Hepatocyte (in vitro differentiated cells): ENCODE results near the gene PLEKHG7. TPM values are rescaled to one million over a fixed set of nuclear protein-coding genes. Genes with fewer than 3 reads are reported as not detected.
A peak's percentile ranks its signal among the peaks of the same experiment; 100 is the strongest.
"Not testable (repeated sequence)": the region's sequence is repeated elsewhere in the genome, so short reads cannot be mapped to it uniquely, and the experiment has no call there.

Source experiments
- DNase-seq: peaks from one replicate; pipeline ENCODE4 v3.0.0-alpha.2; 2016; ENCODE audit warnings: low spot score
- H2AFZ ChIP-seq: fragments of 200-600 bp; sonication (generic); 2 replicates; pipeline ENCODE4 v1.6.0; 2016; ENCODE audit warnings: antibody characterized with exemption, mild to moderate bottlenecking
- H3K27ac ChIP-seq: fragments of 200-600 bp; sonication (generic); 2 replicates; pipeline ENCODE4 v1.5.1; 2016; ENCODE audit warnings: mild to moderate bottlenecking
- H3K27me3 ChIP-seq: fragments of 200-600 bp; sonication (generic); 2 replicates; pipeline ENCODE4 v1.6.1; 2016
- H3K36me3 ChIP-seq: fragments of 200-600 bp; sonication (generic); replicated peaks from 2 replicates; pipeline ENCODE4 v1.5.1; 2016; ENCODE audit warnings: low read depth; ENCODE audit not compliant: insufficient read depth
- H3K4me1 ChIP-seq: fragments of 200-600 bp; sonication (generic); 2 replicates; pipeline ENCODE4 v1.5.1; 2016; ENCODE audit warnings: mild to moderate bottlenecking, moderate library complexity; ENCODE audit not compliant: insufficient read depth
- H3K4me2 ChIP-seq: fragments of 200-600 bp; sonication (generic); 2 replicates; pipeline ENCODE4 v1.6.0; 2016
- H3K4me3 ChIP-seq: fragments of 200-600 bp; sonication (generic); 2 replicates; pipeline ENCODE4 v1.5.1; 2016; ENCODE audit warnings: mild to moderate bottlenecking
- H3K79me2 ChIP-seq: fragments of 200-600 bp; sonication (generic); 2 replicates; pipeline ENCODE4 v1.6.0; 2017; ENCODE audit warnings: mild to moderate bottlenecking
- H3K9me2 ChIP-seq: fragments of 200-600 bp; sonication (generic); replicated peaks from 2 replicates; pipeline ENCODE4 v1.6.0; 2017; ENCODE audit warnings: mild to moderate bottlenecking; ENCODE audit not compliant: insufficient read depth
- H3K9me3 ChIP-seq: fragments of 200-600 bp; sonication (generic); 2 replicates; pipeline ENCODE4 v1.5.1; 2016; ENCODE audit warnings: low read depth, mild to moderate bottlenecking
- H4K20me1 ChIP-seq: fragments of 200-600 bp; sonication (generic); 2 replicates; pipeline ENCODE4 v1.6.0; 2016; ENCODE audit warnings: mild to moderate bottlenecking; ENCODE audit not compliant: insufficient read depth, poor library complexity, severe bottlenecking
- EZH2 ChIP-seq: fragments of 200-600 bp; sonication (generic); IDR thresholded peaks from 2 replicates; pipeline ENCODE4 v1.6.1; 2016; ENCODE audit warnings: antibody characterized with exemption, mild to moderate bottlenecking, borderline replicate concordance
- EZH2phosphoT487 ChIP-seq: fragments of 200-600 bp; sonication (generic); IDR thresholded peaks from one replicate; pipeline ENCODE4 v1.6.1; 2018; ENCODE audit warnings: antibody characterized with exemption, mild to moderate bottlenecking, low read depth, moderate library complexity; ENCODE audit not compliant: unreplicated experiment, severe bottlenecking
- WGBS: methylation state at CpG from one replicate; pipeline ENCODE4 v1.1.6; 2016; ENCODE audit warnings: low lambda C conversion rate; ENCODE audit errors: missing lambda C conversion rate; 5-methylcytosine and 5-hydroxymethylcytosine counted together
- polyA plus RNA-seq: library from polyadenylated mRNA; unstranded; fragments of >200 nt; fragmentation: Nextera tagmentation; extraction: Ambion mirVana; gene quantifications from 2 replicates; pipeline ENCODE4 v1.2.1, GENCODE V29; 2016
- total RNA-seq: library from RNA; depleted of rRNA; stranded (reverse); fragments of >200 nt; gene quantifications from 2 replicates; pipeline ENCODE4 v1.2.3, GENCODE V29; 2014
- TF ChIP-seq, protein P1 (sequence below): fragments of 200-600 bp; sonication (generic); IDR thresholded peaks from 2 replicates; pipeline ENCODE4 v1.5.1; 2016; ENCODE audit warnings: antibody characterized with exemption, mild to moderate bottlenecking; ENCODE audit not compliant: poor library complexity

The PLEKHG7 gene
- total RNA-seq (0.16 and 0.17 TPM in 2 replicates), polyA plus RNA-seq (0.94 TPM in 1 of 2 replicates, not detected in the other)

GRCh38 chr12:92702754-92703679, at the start of gene PLEKHG7:
PLEKHG7 (plus strand) TSS chr12:92702989; CDS start chr12:92706632, 3,643 bp downstream.
- H4K20me1 ChIP-seq: no peaks in the 10 kb centered on the region
- H3K27me3 ChIP-seq: no peaks in the 10 kb centered on the region
- peak within 1 kb of the TSS; percentile 71 for H3K4me2 ChIP-seq
- H3K36me3 ChIP-seq: no peaks in the 10 kb centered on the region
- peak; percentile 51 for DNase-seq
- no peaks in the 10 kb centered on the region for H3K79me2 ChIP-seq
- H2AFZ ChIP-seq: peak within 1 kb of the TSS; percentile 54
- H3K9me3 ChIP-seq: no peaks in the 10 kb centered on the region
- TF ChIP-seq EZH2: no peak
- no peaks in the 10 kb centered on the region for H3K9me2 ChIP-seq
- 66% methylated on average over 8 of the region's 8 CpGs for WGBS
- H3K4me3 ChIP-seq: peak within 1 kb of the TSS; percentile 4
- H3K27ac ChIP-seq: peak within 1 kb of the TSS; percentile 87
- H3K4me1 ChIP-seq: peaks cover 5% of the 10 kb centered on the region

DNA sequence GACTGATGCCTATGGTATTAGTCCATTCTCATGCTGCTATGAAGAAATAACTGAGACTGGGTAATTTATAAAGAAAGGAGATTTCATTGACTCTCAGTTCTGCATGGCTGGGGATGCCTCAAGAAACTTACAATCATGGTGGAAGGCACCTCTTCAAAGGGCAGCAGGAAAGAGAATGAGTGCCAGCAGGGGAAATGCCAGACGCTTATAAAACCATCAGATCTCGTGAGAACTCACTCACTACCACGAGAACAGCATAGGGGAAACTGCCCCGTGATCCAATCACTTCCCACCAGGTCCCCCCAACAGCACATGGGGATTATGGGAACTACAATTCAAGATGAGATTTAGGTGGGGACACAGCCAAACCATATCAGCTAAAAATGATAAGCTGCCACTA, 48.5 kb upstream of the PLEKHG7 start:
- H3K27me3 ChIP-seq, H3K27ac ChIP-seq, H3K9me2 ChIP-seq, H3K4me2 ChIP-seq, DNase-seq, H4K20me1 ChIP-seq, H3K4me1 ChIP-seq, H2AFZ ChIP-seq, H3K79me2 ChIP-seq, H3K4me3 ChIP-seq, H3K36me3 ChIP-seq, H3K9me3 ChIP-seq: not testable (repeated sequence)
- 84% methylated on average over 4 of the region's 4 CpGs for WGBS

DNA sequence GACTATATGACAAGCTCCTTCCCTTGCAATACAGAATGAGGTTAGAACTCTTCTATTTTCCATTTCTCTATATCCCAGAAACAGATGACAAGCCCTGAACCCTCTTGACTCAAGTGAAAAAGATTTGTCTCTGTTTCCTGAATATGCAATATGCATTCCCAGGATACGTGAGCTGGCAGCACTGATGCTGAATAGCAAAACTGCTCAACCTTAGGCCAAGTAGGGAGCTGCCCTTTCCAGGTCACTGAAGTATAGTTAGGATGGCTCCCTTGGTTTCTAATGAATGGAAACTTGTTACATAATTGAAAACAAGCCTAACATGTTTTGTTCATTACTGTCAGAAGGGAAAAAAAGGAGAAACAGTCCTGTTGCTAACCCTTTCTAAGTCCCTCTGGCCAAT, 47.9 kb upstream of the PLEKHG7 start:
- Histone ChIP-seq H3K9me3 (no peaks in the 10 kb centered on the region), H3K27me3 (no peaks in the 10 kb centered on the region), H3K36me3 (no peaks in the 10 kb centered on the region), H3K4me2 (no peak overlapping the region), H3K9me2 (no peaks in the 10 kb centered on the region), H3K27ac (no peak overlapping the region), H3K79me2 (no peaks in the 10 kb centered on the region), H3K4me1 (no peaks in the 10 kb centered on the region), H3K4me3 (no peak overlapping the region), H4K20me1 (no peaks in the 10 kb centered on the region), H2AFZ (no peak overlapping the region)
- DNase-seq: no peak
- 77% methylated on average over 1 of the region's 1 CpG for WGBS
- TF ChIP-seq EZH2 (no peak), EZH2phosphoT487 (no peak)
- TF ChIP-seq, protein P1, sequence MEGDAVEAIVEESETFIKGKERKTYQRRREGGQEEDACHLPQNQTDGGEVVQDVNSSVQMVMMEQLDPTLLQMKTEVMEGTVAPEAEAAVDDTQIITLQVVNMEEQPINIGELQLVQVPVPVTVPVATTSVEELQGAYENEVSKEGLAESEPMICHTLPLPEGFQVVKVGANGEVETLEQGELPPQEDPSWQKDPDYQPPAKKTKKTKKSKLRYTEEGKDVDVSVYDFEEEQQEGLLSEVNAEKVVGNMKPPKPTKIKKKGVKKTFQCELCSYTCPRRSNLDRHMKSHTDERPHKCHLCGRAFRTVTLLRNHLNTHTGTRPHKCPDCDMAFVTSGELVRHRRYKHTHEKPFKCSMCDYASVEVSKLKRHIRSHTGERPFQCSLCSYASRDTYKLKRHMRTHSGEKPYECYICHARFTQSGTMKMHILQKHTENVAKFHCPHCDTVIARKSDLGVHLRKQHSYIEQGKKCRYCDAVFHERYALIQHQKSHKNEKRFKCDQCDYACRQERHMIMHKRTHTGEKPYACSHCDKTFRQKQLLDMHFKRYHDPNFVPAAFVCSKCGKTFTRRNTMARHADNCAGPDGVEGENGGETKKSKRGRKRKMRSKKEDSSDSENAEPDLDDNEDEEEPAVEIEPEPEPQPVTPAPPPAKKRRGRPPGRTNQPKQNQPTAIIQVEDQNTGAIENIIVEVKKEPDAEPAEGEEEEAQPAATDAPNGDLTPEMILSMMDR: no peak

- Histone ChIP-seq H3K36me3 (no peaks in the 10 kb centered on the region), H3K9me3 (no peaks in the 10 kb centered on the region), H3K9me2 (no peaks in the 10 kb centered on the region), H3K79me2 (no peaks in the 10 kb centered on the region), H3K4me2 (no peak overlapping the region), H3K27me3 (no peaks in the 10 kb centered on the region), H3K27ac (no peak overlapping the region), H4K20me1 (no peaks in the 10 kb centered on the region), H2AFZ (no peak overlapping the region), H3K4me3 (no peak overlapping the region), H3K4me1 (no peaks in the 10 kb centered on the region)
- DNase-seq: no peak
- 89% methylated on average over 1 of the region's 1 CpG for WGBS
- TF ChIP-seq EZH2phosphoT487 (no peak), EZH2 (no peak)
- TF ChIP-seq, protein P1: no peak
These were observed 45.9 kb upstream of the PLEKHG7 start for GRCh38 chr12:92656911-92657310.
